NCI-H2227 (cell line): Measurements from ENCODE around the gene MAP2K5.

Experiments
- DNase-seq: peaks from one replicate; lab custom pipeline; 2025; ENCODE audit not compliant: unreplicated experiment; lab: John Stamatoyannopoulos, UW

The MAP2K5 gene

DNA sequence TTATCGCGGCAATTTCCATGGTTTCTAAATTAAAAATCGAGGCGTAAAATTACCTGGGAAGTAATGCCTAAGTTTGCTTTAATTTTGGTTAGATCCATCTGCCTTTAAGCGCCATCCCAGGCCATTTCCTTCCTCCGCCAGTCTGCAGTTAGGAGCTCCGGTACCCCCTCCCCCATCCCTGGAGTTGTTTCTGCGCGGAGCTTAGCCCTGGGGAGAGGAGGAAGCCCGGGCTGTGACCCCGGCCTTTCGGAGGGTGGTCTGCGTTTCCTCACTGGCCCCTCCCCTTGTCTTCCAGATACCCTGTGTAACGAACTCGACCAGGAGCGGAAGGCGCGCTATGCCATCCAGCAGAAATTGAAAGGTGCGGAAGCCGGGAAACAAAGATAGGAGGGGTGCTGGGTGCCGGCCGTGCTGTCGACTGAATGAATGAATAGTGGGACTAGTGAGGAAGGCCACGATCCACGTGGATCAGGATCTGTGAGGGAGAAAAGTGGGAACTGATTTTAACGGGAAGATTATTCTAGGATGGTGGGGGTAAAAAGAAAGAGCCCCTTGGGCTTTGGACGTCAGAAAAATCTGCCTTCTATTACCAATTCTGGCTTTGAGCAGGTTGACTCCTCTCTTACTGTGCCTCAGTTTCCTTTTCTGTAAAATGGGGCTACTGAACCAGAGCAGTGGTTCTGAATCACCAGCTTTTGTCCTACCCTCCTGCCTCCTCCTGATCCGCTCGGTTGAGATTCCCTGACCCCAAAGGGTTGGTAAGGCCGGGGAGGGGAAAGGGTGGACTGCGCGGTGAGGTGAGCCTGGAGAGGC is 290.6 kb downstream of the MAP2K5 start:
- DNase-seq: no peak

DNA sequence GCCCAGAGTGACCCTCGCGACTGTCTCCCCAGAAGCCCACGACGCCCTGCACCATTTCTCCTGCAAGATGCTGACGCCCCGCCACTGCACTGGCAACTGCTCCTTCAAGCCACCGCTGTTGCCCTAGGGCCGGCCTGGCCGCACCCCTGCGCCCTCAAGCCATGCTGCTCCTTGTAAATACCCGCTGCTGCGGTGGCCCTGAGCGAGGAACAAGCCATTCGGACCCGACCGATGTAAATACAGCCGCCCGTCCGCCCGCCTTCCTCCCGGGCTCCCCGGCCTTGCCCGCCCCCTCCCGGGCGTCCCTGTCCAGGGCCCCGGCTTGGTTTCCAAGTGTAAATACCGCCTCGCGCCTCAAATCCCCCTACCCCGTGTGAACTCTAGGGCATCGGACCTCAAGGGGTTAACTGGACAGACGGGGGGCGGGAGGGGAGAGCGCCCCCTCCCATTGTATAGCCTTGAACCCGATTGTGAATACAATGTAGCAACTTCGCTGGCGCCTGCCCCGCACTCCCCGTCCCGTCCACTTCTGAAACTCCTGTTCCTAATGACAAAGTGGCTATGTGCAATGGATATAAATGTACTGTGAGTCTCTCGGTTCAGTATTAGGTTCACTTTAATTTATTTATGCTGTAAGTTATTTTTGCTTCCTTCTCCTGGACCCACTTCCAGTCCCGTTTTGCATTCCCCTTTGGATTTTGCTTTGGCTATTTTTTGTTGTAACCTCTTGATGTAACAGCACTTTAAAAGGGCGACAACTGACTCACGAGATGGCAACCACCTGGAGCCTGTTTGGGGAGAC is 291.4 kb downstream of the MAP2K5 start:
- DNase-seq: no peak

DNA sequence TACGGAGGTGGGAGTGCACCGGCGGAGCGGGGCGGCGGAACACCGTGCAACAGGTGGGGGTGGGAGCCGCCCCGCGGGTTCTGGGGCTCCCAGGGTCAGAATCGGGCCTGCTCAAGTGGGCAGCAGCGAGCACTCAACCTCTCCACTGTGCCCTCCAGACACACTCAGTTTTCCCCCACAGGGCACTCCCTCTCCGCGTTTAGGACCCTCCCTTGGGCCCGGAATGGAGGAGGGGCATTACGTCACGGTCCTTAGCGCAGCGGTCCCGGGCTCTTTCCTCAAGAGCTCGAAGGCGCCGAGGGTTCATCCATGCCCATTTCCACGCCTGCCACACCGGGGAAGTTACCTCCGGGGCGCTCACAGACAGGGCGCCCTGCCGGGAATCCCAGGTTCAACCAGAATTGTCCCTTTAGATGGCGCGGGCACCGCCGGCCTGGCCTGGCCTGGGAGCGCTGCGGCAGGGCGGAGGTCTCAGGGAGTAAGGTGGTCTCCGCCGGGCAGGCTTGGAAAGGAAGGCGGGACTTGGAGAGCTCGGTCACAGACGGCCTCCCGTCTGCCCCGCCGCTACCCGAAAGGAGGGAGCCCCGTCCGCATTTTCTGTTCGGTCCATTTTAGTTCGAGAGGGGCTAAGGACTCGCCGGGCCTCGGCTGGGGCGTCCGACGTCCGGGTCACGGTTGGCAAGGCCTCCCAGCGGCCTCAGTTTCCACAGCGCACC is 292.2 kb downstream of the MAP2K5 start:
- DNase-seq: no peak

DNA sequence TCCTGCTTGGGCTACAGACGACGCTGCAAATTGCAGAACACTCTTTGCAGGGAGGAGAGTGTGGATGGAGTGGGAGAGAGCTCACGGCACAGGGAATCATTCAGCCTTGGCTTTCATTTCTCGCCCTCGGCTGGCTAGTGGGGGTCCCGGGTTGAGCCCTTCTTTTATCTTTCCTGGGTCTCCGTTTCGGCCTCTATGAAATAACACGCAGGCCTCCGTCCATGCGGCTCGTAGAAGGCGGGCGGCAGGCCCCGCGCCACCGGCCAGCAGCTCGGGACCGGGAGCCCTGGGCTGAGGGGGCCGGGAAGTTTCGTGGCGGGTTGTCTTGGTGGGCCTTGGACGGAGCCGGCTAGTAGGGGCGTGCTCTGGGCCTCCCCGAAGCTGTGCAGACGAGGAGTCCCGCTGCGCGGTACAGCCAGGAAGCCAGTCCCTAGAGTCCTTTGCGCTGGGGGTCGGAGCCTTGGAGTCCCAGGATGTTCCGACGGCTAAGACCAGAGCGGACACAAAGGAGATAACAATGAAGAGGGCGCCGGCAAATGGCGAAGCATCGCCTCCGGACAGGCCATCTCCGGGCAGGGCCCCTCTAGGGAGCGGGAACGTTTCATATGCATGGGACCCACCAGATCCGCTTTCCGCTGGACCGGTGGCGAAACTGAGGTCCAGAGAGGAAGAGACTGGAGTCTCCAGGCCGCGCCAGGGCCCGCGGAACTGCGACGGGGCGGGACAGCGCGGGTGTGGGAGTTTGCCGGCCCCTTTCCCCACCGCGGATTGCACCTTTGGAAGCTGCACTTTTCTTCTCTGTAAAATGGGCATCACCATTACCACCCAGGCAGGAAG is 293.0 kb downstream of the MAP2K5 start:
- DNase-seq: no peak

DNA sequence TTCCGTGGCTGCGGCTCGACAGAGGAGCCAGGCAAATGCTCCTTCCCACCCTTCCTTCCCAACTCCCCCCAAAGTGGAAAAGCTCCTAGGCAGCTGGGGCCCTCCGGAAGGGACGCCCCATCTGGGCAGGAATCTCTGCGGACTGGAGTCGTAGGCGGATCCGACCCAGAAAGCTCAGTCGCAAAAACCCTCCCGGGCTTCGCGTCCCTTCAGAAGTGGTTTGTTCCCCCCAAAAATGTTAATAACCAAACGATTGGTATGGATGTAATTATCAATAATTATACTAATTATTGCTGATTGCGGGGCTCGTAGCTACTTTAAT is 293.6 kb downstream of the MAP2K5 start:
- DNase-seq: no peak

DNA sequence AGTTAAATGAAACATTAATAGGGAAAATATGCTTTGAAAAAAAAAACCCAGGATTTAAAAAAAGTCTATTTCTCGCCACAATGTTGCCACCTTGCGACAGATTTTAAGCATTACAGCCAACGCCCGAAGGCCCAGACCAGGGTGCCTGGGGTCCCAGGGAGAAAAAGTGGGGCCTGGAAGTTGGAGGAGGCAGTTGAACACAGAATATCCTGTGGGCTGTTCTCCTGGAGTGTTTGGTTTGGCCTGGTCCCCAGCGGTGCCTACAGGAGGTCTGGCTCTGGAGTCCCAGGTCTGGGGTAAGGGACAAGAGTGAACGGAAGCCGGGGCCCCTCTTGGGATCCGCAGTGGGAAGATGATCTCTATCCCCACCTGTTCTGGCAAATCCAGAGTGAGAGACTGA is 294.0 kb downstream of the MAP2K5 start:
- DNase-seq: peak; percentile 59

DNA sequence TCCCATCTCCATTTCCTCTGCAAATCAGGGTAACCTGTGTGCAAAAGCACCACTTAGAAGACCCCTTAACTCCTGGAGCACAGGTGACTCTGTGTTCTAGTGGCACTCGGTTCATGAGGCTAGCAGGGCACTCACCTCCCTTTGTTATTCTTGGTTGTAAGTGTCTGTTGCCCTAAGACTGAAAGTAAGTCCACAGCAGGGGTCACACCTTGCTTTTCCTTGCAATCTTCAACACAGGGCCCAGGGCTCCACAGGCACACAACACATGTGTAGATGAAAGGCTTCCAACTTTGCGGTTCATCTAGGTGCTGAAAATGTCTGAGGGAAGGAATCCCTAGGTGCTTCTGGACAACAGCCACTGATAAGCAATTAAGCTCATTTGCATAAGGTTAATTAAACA is 294.5 kb downstream of the MAP2K5 start:
- no peak for DNase-seq

DNA sequence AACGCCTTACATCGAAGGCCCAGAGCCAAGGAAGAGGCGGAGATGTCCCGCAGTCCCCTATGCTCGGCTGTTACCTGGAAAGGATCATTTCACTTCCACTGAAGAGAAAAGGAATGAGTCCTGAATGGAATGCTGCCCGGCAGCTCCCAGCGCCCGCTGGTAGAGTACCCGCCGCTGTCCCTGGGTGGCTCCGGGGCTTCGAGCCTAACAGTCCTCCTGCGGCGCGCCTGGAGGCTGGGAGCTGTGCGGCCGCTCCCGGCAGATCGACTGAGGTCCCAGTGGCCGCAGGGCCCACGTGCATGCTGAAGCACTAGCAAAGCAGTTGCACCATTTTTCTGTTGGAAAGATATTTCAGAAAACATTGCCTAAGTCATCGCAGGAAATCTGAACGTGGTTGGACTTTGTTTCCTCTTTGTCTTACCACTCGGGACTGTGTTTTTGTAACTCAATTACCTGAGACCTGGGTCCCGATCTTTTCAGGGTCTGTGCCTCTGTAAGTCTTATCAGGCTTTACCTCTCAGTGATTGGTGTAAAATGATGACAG is 296.4 kb downstream of the MAP2K5 start:
- DNase-seq: peak; percentile 47

DNA sequence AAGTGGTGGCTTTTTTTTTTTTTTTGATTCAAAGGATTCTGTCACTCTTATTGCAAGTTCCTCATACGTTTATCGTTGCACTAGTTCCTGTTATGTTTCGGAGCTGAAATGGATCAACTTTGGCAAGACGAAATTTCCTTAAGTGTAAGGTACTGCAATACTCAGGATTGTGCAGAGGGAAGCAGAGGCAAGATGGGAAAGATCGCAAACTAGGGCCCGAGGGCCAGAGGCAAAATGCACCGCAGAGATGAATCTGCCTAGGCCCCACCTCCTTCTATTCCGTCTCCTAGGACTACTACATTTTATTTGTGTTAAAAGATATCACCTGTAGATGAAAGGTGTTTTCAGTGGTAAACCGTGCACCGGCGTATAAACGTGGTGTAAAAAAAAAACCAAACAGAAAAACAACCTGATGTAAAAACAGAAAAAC is 297.0 kb downstream of the MAP2K5 start:
- peak; percentile 51 for DNase-seq

DNA sequence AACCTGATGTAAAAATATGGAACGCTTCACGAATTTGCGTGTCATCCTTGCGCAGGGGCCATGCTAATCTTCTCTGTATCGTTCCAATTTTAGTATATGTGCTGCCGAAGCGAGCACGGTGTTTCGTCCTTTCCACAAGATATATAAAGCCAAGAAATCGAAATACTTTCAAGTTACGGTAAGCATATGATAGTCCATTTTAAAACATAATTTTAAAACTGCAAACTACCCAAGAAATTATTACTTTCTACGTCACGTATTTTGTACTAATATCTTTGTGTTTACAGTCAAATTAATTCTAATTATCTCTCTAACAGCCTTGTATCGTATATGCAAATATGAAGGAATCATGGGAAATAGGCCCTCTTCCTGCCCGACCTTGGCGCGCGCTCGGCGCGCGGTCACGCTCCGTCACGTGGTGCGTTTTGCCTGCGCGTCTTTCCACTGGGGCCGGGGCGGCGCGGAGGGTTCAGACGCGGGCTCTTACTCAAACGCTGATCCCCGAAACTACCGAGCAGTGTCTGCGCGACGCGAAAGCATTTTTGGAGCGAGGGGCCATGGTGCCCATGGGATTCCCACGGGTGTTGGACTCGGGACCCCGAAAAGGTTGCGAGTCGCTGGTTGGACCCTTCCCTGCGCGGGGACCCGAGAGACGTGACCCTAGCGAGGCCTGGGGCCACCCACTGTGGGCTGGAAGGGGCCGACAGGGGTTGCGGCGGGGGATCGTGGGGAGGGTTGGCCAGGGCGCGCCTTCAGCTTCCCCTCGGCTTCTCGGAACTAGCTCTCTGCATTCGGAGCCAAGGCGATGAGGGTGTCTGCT is 297.6 kb downstream of the MAP2K5 start, which contains the start of gene RNU6-1:
TSS of gene RNU6-1 (minus strand) at position 117 of the 820 bp plus-strand sequence.
- DNase-seq: peak; percentile 90

DNA sequence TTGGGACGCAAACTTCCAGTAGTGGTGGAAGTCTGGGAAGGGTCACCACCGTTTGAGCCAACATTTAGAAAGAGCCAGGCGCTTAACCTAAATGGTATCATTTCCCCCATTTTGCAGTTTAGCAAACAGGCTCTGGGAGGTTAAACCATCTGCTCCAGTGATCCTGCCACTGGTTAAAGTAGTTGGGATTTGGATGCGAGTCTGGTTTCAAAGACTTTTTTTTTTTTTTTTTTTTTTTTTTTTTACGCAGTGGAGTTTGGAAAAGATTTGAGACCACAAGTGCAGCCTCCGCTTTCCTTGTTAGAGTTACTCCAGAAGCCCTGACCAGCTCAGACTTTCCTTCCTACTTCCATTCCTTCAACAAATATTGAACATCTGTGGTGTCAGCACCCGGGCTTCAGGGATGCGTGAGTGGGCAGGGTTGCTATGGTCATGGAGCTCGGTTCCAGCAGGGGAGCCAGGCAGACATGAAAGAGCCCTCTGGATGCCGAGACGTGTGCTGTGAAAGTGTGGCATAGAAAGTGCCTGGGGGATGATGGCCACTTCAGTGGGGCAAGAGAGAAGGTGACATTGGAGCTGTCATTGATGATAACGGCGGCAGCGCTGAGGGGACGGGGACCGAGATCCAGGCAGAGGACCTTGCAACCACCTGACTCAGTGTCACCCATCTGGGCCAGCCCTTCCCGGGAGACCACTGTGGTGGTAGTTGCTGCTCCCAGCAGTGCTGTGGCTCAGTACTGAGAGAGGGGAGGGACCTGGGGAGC is 298.4 kb downstream of the MAP2K5 start:
- no peak for DNase-seq

DNA sequence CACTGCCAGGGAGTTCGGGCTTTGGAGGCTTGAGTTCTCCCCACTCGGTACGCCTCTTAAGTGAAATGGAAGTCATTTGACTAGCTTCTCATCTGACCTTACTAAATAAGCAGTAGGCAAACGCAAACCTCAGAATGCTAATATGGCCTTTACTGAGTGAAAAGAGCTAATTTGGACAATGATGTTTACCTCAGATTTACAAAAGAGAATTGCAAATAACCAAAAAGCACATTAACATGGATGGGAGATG is 298.9 kb downstream of the MAP2K5 start:
- DNase-seq: no peak

DNA sequence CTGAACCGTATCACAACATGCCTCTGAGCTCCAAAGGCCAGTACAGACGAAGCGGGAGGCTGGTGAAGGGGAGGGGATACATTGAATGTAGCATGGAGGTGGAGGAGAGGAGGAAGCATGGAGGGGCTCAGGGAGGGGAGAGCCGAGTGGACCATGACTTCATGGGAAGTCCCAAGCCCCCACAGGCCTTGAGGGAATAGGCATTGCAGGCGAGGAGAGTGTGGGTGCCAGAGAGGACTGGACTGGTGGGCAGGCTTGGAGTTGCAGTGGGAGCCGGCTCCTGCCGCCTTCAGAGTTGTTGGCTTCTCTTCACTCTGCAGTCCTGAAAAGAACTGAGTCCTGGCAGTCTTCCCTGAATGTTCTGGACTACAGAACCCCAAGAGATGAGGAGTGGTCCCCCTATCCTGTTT is 300.6 kb downstream of the MAP2K5 start:
- DNase-seq: no peak

DNA sequence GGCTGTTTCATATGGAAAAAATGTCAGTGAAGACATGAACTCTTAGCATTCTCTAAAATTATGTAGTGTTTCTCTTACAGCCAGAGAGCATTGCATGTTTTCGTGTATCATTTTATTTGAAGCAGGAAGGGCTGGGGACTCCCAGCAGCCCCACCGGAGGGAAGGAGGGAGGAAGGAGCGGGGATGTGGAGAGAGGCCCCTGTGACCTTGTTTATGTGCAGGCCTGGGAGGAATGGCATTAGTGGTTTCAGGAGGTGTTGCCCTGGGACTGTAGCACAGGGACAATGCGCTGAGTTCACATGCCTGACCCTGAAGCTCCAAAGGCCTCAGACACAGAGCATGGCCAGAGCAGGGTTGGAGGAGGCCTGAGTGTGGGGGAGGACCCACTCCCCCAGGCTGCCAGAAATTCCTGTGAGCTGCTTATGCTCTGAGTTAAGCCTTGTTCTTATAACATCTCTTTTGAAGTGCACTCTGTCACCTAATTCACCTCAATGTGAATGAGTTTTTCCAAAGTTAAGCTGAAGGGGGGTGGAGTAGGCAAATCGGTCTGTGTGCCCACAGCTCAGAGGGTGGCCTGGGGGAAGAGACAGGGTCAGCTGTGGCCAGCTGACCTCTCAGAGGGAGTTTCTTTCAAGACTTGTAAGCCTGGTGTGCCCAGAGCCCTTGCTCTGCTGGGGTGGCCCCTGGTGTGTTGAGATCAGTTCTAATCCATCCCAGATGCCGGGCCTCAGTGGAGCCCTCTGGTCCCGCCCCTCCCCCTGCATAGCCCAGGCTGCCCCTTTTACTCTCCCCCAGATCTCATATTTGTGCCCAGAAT is 301.3 kb downstream of the MAP2K5 start:
- no peak for DNase-seq

DNA sequence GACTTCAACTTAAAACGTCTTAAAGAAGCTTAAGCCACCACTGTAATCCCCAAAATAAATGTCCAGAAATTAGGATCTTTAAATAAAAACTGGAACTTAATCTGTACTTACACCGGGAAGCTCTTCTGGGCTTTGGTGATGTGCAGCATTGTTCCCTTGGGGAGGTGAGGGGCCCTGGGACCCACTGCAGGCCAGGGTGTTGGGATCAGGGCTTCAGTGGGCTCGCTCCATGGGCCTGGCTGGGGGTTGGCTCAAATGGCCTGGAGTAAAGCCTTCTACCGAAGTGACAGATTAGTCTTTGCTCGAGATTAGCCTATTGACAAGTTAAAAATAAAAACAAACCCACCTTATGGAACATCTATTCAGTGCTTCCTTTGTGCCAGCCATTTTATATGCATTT is 303.5 kb downstream of the MAP2K5 start:
- no peak for DNase-seq

DNA sequence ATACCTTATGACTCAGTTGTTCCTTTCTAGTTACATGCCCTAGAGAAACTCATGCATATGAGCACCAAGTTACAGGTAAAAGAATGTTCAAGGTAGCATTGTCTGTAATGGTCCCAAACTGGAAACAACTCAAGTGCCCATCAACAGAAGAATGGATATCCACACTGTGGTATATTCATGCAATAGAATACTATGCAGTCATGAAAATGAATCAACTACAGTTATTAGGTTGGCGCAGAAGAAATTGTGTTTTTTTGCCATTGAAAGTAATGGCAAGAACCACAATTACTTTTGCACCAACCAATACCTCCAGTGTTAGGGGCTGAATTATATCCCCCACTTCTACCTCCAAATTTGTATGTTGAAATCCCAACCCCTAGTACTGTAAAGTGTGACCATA is 307.0 kb downstream of the MAP2K5 start:
- no peak for DNase-seq

DNA sequence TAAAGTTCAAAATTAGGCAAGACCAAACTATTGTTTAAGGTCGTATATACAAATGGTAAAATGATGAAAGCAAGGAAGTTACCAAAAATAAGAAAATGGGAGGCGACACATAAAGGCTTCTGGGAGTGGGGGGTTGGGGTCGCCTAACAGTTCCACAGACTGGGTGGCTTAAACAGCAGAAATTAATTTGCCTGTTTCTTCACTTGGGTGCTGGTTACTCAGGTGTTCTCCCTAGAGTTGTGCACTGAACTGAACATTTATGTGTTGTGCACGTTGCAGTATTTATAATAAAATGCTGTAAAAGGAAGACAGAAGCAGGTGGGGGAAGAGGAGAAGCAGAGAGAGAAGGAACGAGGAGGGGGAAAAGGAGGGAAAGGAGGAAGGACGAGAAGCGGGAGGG is 307.8 kb downstream of the MAP2K5 start:
- DNase-seq: no peak

DNA sequence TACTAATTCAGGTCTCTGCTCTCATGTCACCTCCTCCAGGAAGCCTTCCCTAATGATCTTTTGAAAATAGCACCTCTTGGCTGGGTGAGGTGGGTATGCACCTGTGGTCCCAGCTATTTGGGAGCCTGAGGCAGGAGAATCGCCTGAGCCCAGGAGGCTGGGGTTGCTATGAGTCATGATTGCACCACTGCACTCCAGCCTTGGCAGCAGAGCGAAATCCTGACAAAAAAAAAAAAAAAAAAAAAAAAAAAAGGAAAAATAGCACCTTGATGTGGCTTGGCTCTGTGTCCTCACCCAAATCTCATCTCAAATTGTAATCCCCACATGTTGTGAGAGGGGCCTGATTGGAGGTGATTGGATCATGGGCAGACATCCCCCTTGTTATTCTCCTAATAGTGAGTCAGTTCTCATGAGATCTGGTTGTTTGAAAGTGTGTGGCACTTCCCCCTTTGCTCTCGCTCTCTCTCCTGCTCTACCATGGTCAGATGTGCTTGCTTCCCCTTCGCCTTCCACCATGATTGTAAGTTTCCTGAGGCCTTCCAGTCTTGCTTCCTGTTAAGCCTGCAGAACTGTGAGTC is 308.6 kb downstream of the MAP2K5 start:
- DNase-seq: no peak
